DOHH2 (cell line): ENCODE results near the gene ODF2.

Source experiments
- H3F3A ChIP-seq: fragments of 200-600 bp; sonication (generic), shearing (Covaris generic); 2 replicates; pipeline ENCODE4 v1.6.0; 2016; ENCODE audit warnings: antibody characterized with exemption, mild to moderate bottlenecking; ENCODE audit not compliant: control insufficient read depth, insufficient read depth
- H3K27ac ChIP-seq: fragments of 200-600 bp; sonication (generic); 2 replicates; pipeline ENCODE4 v1.5.1; 2014; ENCODE audit warnings: low read depth, mild to moderate bottlenecking, low read length, moderate library complexity
- H3K27me3 ChIP-seq: fragments of 200-600 bp; sonication (generic); 2 replicates; pipeline ENCODE4 v1.6.1; 2014; ENCODE audit warnings: mild to moderate bottlenecking, low read length, mixed read lengths; ENCODE audit not compliant: control insufficient read depth
- H3K36me3 ChIP-seq: fragments of 200-600 bp; sonication (generic); 2 replicates; pipeline ENCODE4 v1.6.1; 2014; ENCODE audit warnings: mild to moderate bottlenecking, low read length, moderate library complexity, mixed read lengths; ENCODE audit not compliant: control insufficient read depth
- H3K4me1 ChIP-seq: fragments of 200-600 bp; sonication (generic); 2 replicates; pipeline ENCODE4 v1.6.1; 2014; ENCODE audit warnings: mild to moderate bottlenecking, low read length, mixed read lengths; ENCODE audit not compliant: control insufficient read depth
- H3K4me2 ChIP-seq: fragments of 200-600 bp; sonication (generic); 2 replicates; pipeline ENCODE4 v1.6.0; 2014; ENCODE audit warnings: mild to moderate bottlenecking, low read length, moderate library complexity
- H3K4me3 ChIP-seq: fragments of 200-600 bp; sonication (generic); 2 replicates; pipeline ENCODE4 v1.5.1; 2014; ENCODE audit warnings: mild to moderate bottlenecking, low read length, mixed read lengths
- H3K79me2 ChIP-seq: fragments of 200-600 bp; sonication (generic); 2 replicates; pipeline ENCODE4 v1.6.1; 2014; ENCODE audit warnings: mild to moderate bottlenecking, low read length, mixed read lengths; ENCODE audit not compliant: control insufficient read depth
- H3K9me2 ChIP-seq: fragments of 200-600 bp; sonication (generic); replicated peaks from 2 replicates; pipeline ENCODE4 v1.6.1; 2014; ENCODE audit warnings: mild to moderate bottlenecking, low read length, mixed read lengths; ENCODE audit not compliant: control insufficient read depth
- H3K9me3 ChIP-seq: fragments of 200-600 bp; sonication (generic); 2 replicates; pipeline ENCODE4 v1.6.1; 2014; ENCODE audit warnings: antibody characterized with exemption, low read length, mixed read lengths; ENCODE audit not compliant: control insufficient read depth, insufficient read depth
- H4K20me1 ChIP-seq: fragments of 200-600 bp; sonication (generic); 2 replicates; pipeline ENCODE4 v1.6.0; 2014; ENCODE audit warnings: low read depth, mild to moderate bottlenecking, antibody characterized with exemption, low read length, moderate library complexity; ENCODE audit not compliant: control insufficient read depth, insufficient read depth
- CTCF ChIP-seq: fragments of 200-600 bp; sonication (generic); IDR thresholded peaks from one replicate; pipeline ENCODE4 v1.5.1; 2014; ENCODE audit warnings: antibody characterized with exemption, mild to moderate bottlenecking, low read depth, low read length; ENCODE audit not compliant: poor library complexity, severe bottlenecking
- EZH2phosphoT487 ChIP-seq: fragments of 200-600 bp; sonication (generic); IDR thresholded peaks from 2 replicates; pipeline ENCODE4 v1.6.1; 2017; ENCODE audit warnings: borderline replicate concordance, mild to moderate bottlenecking, antibody characterized with exemption, low read length, moderate library complexity, mixed read lengths

ODF2 gene

GRCh38 chr9:128528445-128529160, 72.8 kb downstream of the ODF2 start:
- H3K4me2 ChIP-seq = no peak overlapping the region
- no peak overlapping the region for H3K4me3 ChIP-seq
- peaks cover 54% of the 10 kb centered on the region for H3K36me3 ChIP-seq
- no peaks in the 10 kb centered on the region for H3F3A ChIP-seq
- H3K9me2 ChIP-seq = no peaks in the 10 kb centered on the region
- H3K27me3 ChIP-seq = no peaks in the 10 kb centered on the region
- no peak overlapping the region for H3K27ac ChIP-seq
- no peaks in the 10 kb centered on the region for H3K9me3 ChIP-seq
- no peaks in the 10 kb centered on the region for H4K20me1 ChIP-seq
- H3K79me2 ChIP-seq = no peaks in the 10 kb centered on the region
- H3K4me1 ChIP-seq = no peaks in the 10 kb centered on the region
- no peak for TF ChIP-seq EZH2phosphoT487
- TF ChIP-seq CTCF = no peak

- H4K20me1 ChIP-seq = no peaks in the 10 kb centered on the region
- no peaks in the 10 kb centered on the region for H3K79me2 ChIP-seq
- H3K4me2 ChIP-seq = no peak overlapping the region
- H3K9me2 ChIP-seq = no peaks in the 10 kb centered on the region
- TF ChIP-seq CTCF (no peak), EZH2phosphoT487 (no peak)
- no peak overlapping the region for H3K4me3 ChIP-seq
- peaks cover 58% of the 10 kb centered on the region for H3K36me3 ChIP-seq
- H3K4me1 ChIP-seq = no peaks in the 10 kb centered on the region
- H3K27ac ChIP-seq = no peak overlapping the region
- H3K27me3 ChIP-seq = no peaks in the 10 kb centered on the region
- H3F3A ChIP-seq = no peaks in the 10 kb centered on the region
- H3K9me3 ChIP-seq = no peaks in the 10 kb centered on the region
Measured at GRCh38 chr9:128529191-128529590, 73.4 kb downstream of the ODF2 start.

DNA sequence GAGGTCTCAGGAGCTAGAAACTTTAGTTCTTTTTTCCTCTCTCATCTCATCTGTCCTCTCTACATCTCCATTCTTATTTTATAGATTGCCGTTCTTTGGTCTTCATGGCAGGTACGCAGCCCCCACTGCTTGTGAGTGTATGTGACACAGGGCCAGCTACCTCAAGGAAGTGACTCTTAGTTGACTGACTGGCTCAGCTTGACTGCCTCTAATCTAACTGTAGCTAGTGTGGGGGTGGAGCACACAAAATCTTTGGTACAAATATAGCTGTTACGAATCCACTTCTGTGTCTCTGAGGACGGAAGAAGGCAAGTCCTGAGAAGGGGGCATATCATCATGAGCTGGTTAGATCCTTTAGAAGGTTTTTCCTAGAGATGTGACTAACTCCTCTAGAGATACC, 76.8 kb downstream of the ODF2 start:
- H3K9me3 ChIP-seq = no peaks in the 10 kb centered on the region
- H4K20me1 ChIP-seq = no peaks in the 10 kb centered on the region
- no peaks in the 10 kb centered on the region for H3K27me3 ChIP-seq
- no peak overlapping the region for H3K4me3 ChIP-seq
- H3K27ac ChIP-seq = no peak overlapping the region
- no peaks in the 10 kb centered on the region for H3F3A ChIP-seq
- H3K9me2 ChIP-seq = no peaks in the 10 kb centered on the region
- no peak for TF ChIP-seq CTCF
- no peak overlapping the region for H3K4me2 ChIP-seq
- H3K36me3 ChIP-seq = peaks cover 50% of the 10 kb centered on the region
- H3K4me1 ChIP-seq = no peaks in the 10 kb centered on the region
- H3K79me2 ChIP-seq = no peaks in the 10 kb centered on the region
